ENCODE results near the gene ZCCHC2.
A peak's percentile ranks its signal among the peaks of the same experiment; 100 is the strongest.

Gene ZCCHC2

GRCh38 chr18:62578980-62579511 lies 56.2 kb downstream of the ZCCHC2 start:
- no peak for DNase-seq

DNA sequence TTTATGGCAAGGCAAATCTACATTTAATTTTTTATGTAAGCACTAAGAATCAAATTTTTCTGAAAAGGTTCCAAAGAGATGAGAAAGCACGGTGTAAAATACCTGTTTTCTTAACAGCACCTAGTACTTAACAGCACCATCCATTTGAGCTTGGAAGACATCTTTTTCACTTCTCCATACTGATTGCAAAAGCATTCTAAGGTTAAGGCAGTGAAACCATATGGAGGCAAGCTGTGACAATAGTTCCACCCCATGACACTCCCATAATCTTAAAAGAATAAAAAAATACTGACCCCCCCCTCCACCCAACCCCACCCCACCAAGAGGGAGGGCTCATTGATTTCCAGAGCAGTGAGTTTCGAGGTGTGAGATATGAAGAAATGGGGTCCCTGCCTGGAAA lies 60.6 kb downstream of the ZCCHC2 start:
- no peak for DNase-seq

- peak; percentile 87 for DNase-seq
These were observed 61.7 kb downstream of the ZCCHC2 start for GRCh38 chr18:62584241-62585120.

DNA sequence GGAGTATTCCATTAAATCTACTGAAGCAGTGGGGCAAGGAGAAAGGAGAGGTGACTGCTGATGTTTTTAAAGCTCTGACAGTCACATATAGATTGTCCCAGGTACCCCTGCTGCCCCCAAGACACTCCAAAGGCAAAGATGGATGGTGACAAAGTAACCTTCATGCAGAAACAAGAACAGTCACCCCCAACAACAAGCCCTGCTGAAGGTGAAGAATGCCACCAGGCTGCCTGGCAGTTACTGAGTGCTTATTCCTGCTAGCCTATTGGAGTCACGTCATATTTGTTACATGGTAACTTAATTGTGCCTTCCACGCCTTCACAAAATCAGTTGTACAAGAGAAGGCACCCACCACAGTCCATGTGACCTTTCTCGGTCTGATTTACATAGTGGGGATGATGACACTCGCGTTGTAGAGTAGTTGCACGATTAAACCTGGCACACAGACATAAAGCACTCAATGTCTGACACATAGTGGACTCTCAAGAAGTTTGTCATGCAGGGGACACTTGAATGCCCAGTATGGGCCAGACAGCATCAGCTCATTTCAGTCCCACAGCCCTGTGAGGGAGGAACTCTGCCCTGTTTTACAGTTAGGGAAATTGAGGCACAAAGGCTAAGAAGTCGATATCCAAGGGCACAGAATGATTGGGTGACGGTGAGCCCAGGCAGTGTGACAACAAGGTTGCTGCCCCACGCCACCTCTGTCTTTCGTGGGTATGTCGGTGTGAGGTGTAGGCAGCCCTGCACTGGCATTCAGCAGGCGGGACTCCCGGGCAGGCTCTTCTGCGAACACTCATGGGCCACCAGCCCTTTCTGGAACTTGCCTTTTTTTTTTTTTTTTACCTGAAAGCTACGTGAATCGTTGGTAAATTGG lies 62.7 kb downstream of the ZCCHC2 start:
- DNase-seq: no peak

GRCh38 chr18:62586151-62586774 lies 63.4 kb downstream of the ZCCHC2 start:
- peak; percentile 54 for DNase-seq

- DNase-seq: no peak
These were observed 64.1 kb downstream of the ZCCHC2 start for GRCh38 chr18:62586781-62587487.

- no peak for DNase-seq
These were observed 64.9 kb downstream of the ZCCHC2 start for GRCh38 chr18:62587689-62588088.

DNA sequence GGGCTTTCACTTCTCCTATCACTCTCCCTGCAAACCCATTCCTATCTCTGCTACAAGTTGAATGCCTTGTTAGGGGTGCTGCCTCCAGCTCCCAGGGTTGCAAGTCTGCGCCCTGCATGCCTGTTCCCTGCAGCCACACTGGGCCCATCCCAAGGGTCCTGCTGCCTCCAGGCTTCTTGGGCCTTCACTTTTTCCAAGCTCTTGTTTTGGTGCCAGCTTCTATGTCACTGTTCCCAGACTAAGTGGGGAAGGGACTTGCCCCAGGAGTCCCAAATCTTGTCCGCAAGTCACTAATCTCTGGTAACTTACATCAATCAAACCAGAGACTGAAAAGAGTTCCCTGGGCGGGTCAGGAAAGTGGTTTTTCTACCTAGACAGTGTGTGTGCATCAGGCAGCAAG lies 65.4 kb downstream of the ZCCHC2 start:
- DNase-seq: no peak

- no peak for DNase-seq
These were observed 68.2 kb downstream of the ZCCHC2 start for GRCh38 chr18:62590799-62591590.

DNA sequence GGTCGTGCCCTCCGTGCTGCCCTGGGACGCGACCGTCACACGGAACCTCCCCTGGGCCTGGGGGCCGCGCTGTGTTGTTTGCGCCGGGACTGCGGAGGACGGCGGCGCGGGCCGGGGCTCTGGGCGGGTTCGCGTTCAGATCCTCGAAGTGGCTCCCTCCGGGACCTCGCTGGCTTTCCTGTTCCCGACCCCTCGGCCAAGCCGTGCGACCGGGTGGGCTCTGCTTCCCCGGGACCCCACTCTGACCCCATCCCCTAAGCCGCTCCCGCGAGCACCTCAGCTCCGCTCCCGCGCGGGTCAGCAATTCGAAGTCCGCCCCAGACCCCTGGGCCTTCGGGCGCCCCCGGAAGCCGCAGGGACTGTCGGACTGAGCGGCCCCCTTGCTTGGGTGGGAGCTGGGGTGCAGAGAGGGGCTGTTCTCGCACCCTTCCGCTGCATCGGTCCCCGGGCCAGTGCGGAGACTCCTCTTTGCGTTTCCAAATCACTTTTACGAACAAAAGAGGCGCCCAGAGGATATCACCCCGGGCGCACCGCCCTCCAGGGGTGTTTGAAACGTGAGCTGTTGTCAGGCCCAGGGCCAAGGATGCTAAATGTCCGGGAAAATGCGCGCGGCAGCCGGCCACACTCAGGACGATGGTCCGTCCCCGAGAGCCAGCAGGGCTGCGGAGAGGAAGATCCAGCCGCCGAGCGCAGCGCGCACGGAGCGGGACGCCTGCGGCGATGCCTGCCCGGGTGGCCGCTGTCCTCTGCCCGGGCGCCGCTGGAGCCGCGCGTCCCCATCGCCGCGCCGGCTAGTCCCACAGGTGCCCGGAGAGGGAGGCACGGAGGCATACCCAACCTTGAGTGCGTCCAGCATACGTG lies 73.5 kb downstream of the ZCCHC2 start:
- DNase-seq: peak; percentile 34

DNA sequence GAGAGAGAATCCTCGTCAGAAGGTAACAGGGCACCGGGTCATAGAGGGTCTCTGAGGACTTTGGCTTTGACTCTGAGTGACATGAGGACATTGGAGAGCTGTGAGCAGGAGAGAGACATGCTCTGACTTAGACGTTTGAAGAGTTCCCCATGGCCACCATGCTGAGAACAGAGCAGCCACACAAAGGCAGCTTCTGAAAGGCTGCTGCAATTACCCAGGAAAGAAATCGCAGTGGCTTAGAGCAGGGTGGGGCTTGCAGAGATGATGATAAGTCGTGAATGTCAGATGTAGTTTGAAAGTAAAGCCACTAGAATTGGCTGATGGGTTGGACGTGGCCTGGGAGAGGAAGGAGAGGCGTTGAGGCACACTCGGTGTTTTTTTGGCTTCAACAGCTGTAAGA lies 79.0 kb downstream of the ZCCHC2 start:
- DNase-seq: no peak

GRCh38 chr18:62602706-62603105 lies 79.9 kb downstream of the ZCCHC2 start:
- DNase-seq: no peak

GRCh38 chr18:62603211-62603610 lies 80.4 kb downstream of the ZCCHC2 start:
- no peak for DNase-seq

DNA sequence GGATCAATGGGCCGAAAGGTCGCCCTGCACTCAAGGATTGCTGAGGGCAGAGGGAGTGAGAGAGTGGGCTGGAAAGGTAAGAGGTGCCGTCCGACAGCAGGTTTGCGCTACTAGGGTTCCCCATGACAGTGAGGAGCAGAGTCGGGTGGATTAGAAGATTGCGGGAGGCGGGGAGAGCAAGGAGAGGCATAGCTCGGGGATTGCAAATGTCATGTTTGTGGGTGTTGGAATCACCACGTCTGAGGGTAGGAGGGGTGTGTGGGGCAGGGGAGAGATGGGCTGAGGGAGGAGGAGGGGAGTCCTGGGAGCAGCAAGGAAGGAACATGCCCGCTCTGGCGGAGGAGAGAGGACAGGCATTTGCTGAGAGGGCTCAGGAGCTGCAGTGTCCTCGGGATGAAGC lies 81.2 kb downstream of the ZCCHC2 start:
- no peak for DNase-seq

- DNase-seq: no peak
These were observed 82.9 kb downstream of the ZCCHC2 start for GRCh38 chr18:62605685-62606084.

- peak; percentile 21 for DNase-seq
These were observed 83.3 kb downstream of the ZCCHC2 start for GRCh38 chr18:62606106-62606505.

DNA sequence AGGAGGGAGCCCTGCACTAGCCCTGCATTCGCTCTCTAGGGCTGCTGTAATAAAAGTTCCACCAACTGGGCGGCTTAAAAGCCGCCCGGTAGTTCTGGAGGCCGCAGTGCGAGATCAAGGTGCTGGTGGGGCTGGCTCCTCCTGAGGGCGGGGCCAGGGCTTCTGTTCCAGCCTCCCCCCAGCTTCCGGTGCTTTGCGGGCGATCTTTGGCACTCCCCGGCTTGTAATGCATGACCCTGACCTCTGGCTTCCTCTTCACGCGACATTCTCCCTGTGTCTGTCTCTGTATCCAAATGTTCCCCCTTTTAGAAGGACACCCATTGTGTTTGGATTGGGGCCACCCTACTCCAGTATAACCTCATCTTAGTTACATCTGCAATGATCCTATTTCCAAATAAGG lies 84.5 kb downstream of the ZCCHC2 start:
- DNase-seq: no peak

GRCh38 chr18:62607708-62608428 lies 85.0 kb downstream of the ZCCHC2 start:
- no peak for DNase-seq

DNA sequence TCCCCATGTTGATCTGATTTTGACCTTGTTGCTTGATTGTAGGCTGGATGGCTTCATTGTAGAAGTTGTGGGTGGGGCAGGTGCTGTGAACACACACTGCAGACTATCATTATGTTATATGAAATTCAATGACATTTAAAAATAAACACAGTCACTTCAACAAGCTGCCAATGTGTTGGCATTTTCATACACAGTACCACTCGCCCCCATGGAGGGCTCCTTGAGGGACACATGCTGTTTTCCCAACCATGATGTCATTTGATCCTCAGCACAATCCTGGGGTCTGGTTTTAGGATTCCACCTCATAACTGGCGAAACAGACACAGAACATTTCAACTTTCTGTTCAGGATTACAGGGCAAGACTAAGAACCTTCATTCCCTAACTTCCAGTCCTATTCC lies 86.9 kb downstream of the ZCCHC2 start:
- DNase-seq: no peak

DNA sequence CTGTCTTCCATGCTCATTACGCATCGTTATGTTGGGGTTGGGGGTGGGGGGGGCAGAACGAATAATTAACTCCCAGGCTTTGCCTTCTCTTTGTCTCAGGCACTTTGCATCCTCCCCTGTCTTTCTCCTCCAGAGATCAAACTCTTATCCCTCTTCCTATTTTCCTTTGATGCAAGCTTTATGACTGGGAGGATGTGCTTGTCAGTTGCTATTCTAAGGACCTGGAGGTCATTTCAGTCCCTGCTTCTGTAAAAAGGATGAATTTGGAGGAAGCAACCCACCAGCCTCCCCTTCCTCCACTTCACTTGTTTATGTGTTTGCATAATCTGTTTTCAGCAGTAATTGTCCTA lies 87.5 kb downstream of the ZCCHC2 start:
- DNase-seq: no peak

Measured in fibroblast of skin of back (primary cell).